ENCODE data around the gene CTSA. TPM values are rescaled to one million over a fixed set of nuclear protein-coding genes. Genes with fewer than 3 reads are reported as not detected.
A peak's percentile ranks its signal among the peaks of the same experiment; 100 is the strongest.

Gene CTSA
- total RNA-seq, 1 donor from 2014 or later = 23.0 TPM

DNA sequence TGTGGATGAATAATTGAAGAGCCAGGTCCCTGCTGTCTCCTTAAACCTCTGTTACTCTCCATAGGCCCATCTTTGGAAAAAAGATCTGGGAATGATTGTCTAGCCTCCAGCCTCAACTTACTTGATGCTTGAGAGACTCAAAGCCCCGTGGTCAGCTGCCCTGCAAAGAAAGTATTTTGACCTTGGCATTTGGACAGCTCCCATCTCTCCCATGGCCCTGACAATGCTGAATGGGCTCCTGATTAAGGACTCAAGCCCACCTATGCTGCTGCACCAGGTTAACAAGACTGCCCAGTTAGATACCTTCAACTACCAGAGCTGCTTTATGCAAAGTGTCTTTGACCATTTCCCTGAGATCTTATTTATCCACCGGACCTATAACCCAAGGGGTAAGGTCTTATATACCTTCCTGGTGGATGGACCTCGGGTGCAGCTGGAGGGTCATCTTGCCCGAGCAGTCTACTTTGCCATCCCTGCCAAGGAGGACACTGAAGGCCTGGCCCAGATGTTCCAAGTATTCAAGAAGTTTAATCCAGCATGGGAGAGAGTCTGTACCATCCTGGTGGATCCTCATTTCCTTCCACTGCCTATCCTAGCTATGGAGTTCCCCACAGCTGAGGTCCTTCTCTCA, 8.6 kb upstream of the CTSA start:
- H3K27ac ChIP-seq (ENCODE audit: low read depth, low read length) = no peak overlapping the region
- H3K9me3 ChIP-seq (ENCODE audit: control insufficient read depth in 3 of 3, low read length in 3 of 3) = no peaks in the 10 kb centered on the region
- H3K4me3 ChIP-seq (ENCODE audit: low read length in 3 of 3) = no peak overlapping the region
- H3K9ac ChIP-seq (ENCODE audit: low read depth in 1 of 3, low read length in 3 of 3) = peak overlapping the region in 1 of 3 donors; percentile 8
- peaks cover 28 to 38% (median 37%) of the 10 kb centered on the region in 3 donors for H3K36me3 ChIP-seq (ENCODE audit: control insufficient read depth in 3 of 3, insufficient read depth in 3 of 3, low read length in 3 of 3)
- H3K27me3 ChIP-seq (ENCODE audit: control insufficient read depth in 3 of 3, insufficient read depth in 3 of 3, low read length in 3 of 3) = no peaks in the 10 kb centered on the region
- peaks cover 20 to 34% (median 23%) of the 10 kb centered on the region in 3 donors for H3K4me1 ChIP-seq (ENCODE audit: control insufficient read depth in 3 of 3, insufficient read depth in 3 of 3, low read length in 3 of 3)

DNA sequence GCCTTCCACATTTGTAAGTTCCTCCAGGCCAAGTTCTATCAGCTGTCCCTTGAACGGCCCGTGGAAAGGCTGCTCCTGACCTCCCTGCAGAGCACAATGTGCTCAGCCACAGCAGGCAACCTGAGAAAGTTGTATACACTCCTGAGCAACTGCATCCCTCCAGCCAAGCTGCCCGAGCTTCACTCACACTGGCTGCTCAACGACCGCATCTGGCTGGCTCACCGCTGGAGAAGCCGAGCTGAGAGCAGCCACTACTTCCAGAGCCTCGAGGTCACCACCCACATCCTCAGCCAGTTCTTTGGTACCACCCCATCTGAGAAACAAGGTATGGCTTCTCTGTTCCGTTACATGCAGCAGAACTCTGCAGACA, 8.1 kb upstream of the CTSA start:
- H3K9ac ChIP-seq (ENCODE audit: low read depth in 1 of 3, low read length in 3 of 3) = peak overlapping the region in 1 of 3 donors; percentile 8
- no peak overlapping the region for H3K4me3 ChIP-seq (ENCODE audit: low read length in 3 of 3)
- no peaks in the 10 kb centered on the region for H3K27me3 ChIP-seq (ENCODE audit: control insufficient read depth in 3 of 3, insufficient read depth in 3 of 3, low read length in 3 of 3)
- no peaks in the 10 kb centered on the region for H3K9me3 ChIP-seq (ENCODE audit: control insufficient read depth in 3 of 3, low read length in 3 of 3)
- H3K27ac ChIP-seq (ENCODE audit: low read depth, low read length) = no peak overlapping the region
- peaks cover 27 to 37% (median 33%) of the 10 kb centered on the region in 3 donors for H3K36me3 ChIP-seq (ENCODE audit: control insufficient read depth in 3 of 3, insufficient read depth in 3 of 3, low read length in 3 of 3)
- peaks cover 20 to 34% (median 25%) of the 10 kb centered on the region in 3 donors for H3K4me1 ChIP-seq (ENCODE audit: control insufficient read depth in 3 of 3, insufficient read depth in 3 of 3, low read length in 3 of 3)

DNA sequence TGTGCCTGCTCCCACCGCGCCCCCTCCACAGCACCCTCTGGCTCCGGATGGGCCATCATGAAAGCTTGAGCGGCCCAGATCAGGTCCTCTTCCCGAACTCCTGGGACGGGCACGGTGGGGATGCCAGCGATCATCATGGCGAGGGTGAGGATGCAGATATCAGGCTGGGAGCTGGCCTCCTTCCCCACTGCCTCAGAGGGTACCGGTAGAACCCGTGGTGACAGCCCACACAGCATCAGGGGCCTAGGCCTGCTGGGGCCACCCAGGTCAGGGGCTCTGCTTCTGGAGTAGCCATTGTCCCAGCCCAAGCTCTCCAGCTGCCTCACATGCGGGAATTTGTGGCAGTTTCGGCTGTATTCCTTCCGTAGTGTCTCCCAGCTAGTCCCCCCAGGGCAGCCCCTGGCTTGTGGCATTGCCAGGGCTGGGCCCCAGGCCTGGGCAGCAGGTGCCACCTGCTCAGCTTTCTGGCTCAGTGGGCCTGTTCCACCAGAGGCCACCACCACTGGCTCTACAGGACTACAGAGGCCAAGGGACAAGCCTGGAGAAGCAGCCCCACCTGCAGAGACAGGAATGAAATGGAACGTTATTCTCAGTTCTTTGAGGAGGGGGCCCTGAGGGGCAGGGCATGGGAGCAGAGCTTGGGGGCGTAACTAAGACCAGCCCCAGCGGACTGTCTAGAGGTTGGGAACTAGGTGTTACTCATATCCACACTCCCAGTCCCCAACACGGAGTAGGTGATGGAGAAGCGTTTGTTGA, 4.4 kb upstream of the CTSA start:
- H3K4me3 ChIP-seq (ENCODE audit: low read length in 3 of 3) = no peak overlapping the region
- peaks cover 27 to 39% (median 35%) of the 10 kb centered on the region in 3 donors for H3K36me3 ChIP-seq (ENCODE audit: control insufficient read depth in 3 of 3, insufficient read depth in 3 of 3, low read length in 3 of 3)
- no peak overlapping the region for H3K27ac ChIP-seq (ENCODE audit: low read depth, low read length)
- H3K4me1 ChIP-seq (ENCODE audit: control insufficient read depth in 3 of 3, insufficient read depth in 3 of 3, low read length in 3 of 3) = peaks cover 36 to 56% (median 43%) of the 10 kb centered on the region in 3 donors
- no peaks in the 10 kb centered on the region for H3K27me3 ChIP-seq (ENCODE audit: control insufficient read depth in 3 of 3, insufficient read depth in 3 of 3, low read length in 3 of 3)
- H3K9ac ChIP-seq (ENCODE audit: low read depth in 1 of 3, low read length in 3 of 3) = no peak overlapping the region
- no peaks in the 10 kb centered on the region for H3K9me3 ChIP-seq (ENCODE audit: control insufficient read depth in 3 of 3, low read length in 3 of 3)

DNA sequence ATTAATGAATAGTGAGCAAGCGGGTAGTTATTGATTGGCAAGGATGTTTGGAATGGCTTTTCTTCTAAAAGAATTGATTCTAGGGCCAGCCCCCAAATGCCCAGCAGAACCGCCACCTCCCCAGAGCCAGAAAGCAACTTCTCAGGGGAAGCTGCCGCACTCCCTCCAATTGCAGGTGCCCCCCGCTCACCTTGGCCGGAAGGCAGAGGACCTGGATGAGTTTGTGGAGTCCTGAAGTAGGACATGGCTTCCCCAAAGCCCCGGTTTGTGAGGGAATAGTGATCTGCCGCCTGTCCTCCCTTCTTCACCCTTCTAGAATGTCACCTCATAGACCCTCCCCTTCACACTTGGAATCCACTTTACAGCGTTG, 3.8 kb upstream of the CTSA start, which contains the start of gene SPATA25:
Gene SPATA25 (minus strand): TSS at position 277 of the 370 bp plus-strand sequence. CDS start 32 bp downstream, at position 245.
- no peaks in the 10 kb centered on the region for H3K27me3 ChIP-seq (ENCODE audit: control insufficient read depth in 3 of 3, insufficient read depth in 3 of 3, low read length in 3 of 3)
- H3K27ac ChIP-seq (ENCODE audit: low read depth, low read length) = no peak within 1 kb of the TSS
- H3K4me3 ChIP-seq (ENCODE audit: low read length in 3 of 3) = no peak within 1 kb of the TSS
- H3K9me3 ChIP-seq (ENCODE audit: control insufficient read depth in 3 of 3, low read length in 3 of 3) = no peaks in the 10 kb centered on the region
- peaks cover 38 to 61% (median 48%) of the 10 kb centered on the region in 3 donors for H3K4me1 ChIP-seq (ENCODE audit: control insufficient read depth in 3 of 3, insufficient read depth in 3 of 3, low read length in 3 of 3)
- peak within 1 kb of the TSS in 2 of 3 donors; percentile 13 to 60 for H3K9ac ChIP-seq (ENCODE audit: low read depth in 1 of 3, low read length in 3 of 3)
- peaks cover 27 to 39% (median 38%) of the 10 kb centered on the region in 3 donors for H3K36me3 ChIP-seq (ENCODE audit: control insufficient read depth in 3 of 3, insufficient read depth in 3 of 3, low read length in 3 of 3)

DNA sequence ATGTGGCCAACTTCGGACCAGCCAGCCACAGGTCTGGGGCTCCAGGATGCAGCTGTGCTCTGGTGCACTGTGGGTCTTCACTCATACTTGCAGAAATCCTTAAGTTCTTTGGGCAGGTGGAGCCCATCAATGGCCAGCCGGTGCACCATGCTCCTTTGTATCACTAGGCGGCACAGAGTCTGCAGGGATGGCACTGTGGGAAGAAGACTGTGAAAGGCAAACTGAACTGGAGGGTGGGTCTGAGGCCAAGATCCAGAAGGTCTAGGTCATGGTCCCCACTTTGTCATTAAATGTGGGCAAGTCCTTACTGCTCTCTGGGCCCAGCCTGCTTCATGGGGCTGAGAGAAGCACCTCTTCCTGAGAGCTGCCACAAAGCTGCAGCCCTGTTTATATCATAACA, 2.5 kb upstream of the CTSA start:
- Histone ChIP-seq H3K27ac (ENCODE audit: low read depth, low read length) (no peak overlapping the region), H3K9ac (ENCODE audit: low read depth in 1 of 3, low read length in 3 of 3) (peak overlapping the region in 2 of 3 donors; percentile 13 to 60), H3K36me3 (ENCODE audit: control insufficient read depth in 3 of 3, insufficient read depth in 3 of 3, low read length in 3 of 3) (peaks cover 27 to 38% (median 33%) of the 10 kb centered on the region in 3 donors)

DNA sequence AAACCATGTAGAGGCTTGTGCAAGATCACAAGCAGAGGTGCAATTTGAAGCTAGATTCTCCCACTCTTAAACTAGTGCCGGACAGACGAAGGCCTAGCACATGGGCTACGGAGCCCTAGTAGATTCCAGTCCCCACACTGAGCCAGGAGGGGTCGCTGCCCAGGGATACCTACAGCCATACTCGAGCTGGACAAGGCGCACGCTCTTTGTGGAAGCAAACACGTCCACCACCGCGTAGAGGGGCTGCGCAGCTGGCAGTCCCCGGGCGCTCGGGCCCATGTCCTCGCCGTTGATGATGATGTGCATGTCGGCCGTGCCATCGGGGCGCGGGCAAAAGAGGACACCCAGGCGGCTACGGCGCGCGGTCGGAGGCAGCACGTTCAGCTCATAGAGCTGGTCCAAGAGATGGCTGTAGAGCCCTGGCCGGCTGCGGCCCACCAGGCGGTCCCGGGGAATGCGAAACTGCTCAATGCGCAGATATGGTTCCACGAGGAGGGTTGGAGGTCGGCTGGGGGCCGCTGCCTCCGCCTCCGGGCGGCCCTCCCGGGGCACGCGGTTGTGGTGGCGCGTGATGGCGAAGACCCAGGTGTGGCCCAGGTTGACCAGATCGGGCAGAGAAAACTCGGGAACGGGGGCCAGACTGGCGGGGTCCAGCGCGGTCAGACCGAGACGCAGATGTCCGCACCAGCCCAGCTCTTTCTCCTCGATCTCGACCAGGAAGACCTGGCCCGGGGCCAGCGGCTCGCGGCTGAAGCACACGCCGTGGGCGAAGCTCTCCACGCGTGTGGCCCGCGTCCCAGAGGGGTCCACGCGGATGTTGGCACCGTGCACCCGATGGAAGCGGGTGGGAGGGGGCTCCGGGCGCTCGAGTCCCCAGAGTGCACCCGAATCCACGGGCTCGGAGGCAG, 804 bp upstream of the CTSA start:
- H3K4me3 ChIP-seq (ENCODE audit: low read length in 3 of 3) = peak overlapping the region; percentile 75 to 92 (median 90)
- no peaks in the 10 kb centered on the region for H3K27me3 ChIP-seq (ENCODE audit: control insufficient read depth in 3 of 3, insufficient read depth in 3 of 3, low read length in 3 of 3)
- peaks cover 36 to 51% (median 46%) of the 10 kb centered on the region in 3 donors for H3K4me1 ChIP-seq (ENCODE audit: control insufficient read depth in 3 of 3, insufficient read depth in 3 of 3, low read length in 3 of 3)
- peak overlapping the region; percentile 87 for H3K27ac ChIP-seq (ENCODE audit: low read depth, low read length)
- peak overlapping the region; percentile 86 to 94 (median 89) for H3K9ac ChIP-seq (ENCODE audit: low read depth in 1 of 3, low read length in 3 of 3)
- peaks cover 40 to 49% (median 45%) of the 10 kb centered on the region in 3 donors for H3K36me3 ChIP-seq (ENCODE audit: control insufficient read depth in 3 of 3, insufficient read depth in 3 of 3, low read length in 3 of 3)
- H3K9me3 ChIP-seq (ENCODE audit: control insufficient read depth in 3 of 3, low read length in 3 of 3) = no peaks in the 10 kb centered on the region

More for the DNA sequence above, 2.5 kb upstream of the CTSA start:
- no peaks in the 10 kb centered on the region for H3K27me3 ChIP-seq (ENCODE audit: control insufficient read depth in 3 of 3, insufficient read depth in 3 of 3, low read length in 3 of 3)
- no peaks in the 10 kb centered on the region for H3K9me3 ChIP-seq (ENCODE audit: control insufficient read depth in 3 of 3, low read length in 3 of 3)
- peaks cover 40 to 60% (median 47%) of the 10 kb centered on the region in 3 donors for H3K4me1 ChIP-seq (ENCODE audit: control insufficient read depth in 3 of 3, insufficient read depth in 3 of 3, low read length in 3 of 3)
- H3K4me3 ChIP-seq (ENCODE audit: low read length in 3 of 3) = peak overlapping the region in 2 of 3 donors; percentile 4 to 45

DNA sequence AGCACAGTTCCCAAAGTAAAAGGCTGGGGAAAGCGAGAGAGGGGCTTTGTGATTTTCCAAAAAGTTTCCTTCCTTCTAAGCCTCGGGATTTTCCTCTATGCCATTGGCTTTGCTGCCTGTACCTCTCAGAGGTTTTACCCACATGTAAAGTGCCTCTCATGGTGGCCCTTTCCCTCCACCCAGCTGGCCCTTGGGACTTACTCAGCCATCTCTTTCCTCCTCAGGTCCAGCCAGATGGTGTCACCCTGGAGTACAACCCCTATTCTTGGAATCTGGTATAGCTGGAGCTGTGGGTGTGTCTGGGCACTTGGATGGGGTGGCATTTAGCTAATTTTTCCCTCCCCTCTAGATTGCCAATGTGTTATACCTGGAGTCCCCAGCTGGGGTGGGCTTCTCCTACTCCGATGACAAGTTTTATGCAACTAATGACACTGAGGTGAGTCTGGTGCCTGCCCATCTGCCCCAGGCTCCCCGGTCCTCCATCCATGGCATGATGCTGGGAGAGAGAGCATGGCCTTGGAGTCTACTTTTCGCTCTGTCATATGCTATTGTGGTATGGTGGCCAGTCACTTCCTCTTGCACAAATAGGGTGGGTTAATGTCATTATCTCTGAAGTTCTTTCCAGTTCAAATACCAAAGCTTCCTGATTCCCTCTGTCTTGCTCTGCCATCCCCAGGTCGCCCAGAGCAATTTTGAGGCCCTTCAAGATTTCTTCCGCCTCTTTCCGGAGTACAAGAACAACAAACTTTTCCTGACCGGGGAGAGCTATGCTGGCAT, 1.1 kb downstream of the CTSA start:
- peak overlapping the region; percentile 75 to 92 (median 90) for H3K4me3 ChIP-seq (ENCODE audit: low read length in 3 of 3)
- peak overlapping the region; percentile 86 to 94 (median 89) for H3K9ac ChIP-seq (ENCODE audit: low read depth in 1 of 3, low read length in 3 of 3)
- H3K4me1 ChIP-seq (ENCODE audit: control insufficient read depth in 3 of 3, insufficient read depth in 3 of 3, low read length in 3 of 3) = peaks cover 36 to 46% (median 42%) of the 10 kb centered on the region in 3 donors
- no peaks in the 10 kb centered on the region for H3K9me3 ChIP-seq (ENCODE audit: control insufficient read depth in 3 of 3, low read length in 3 of 3)
- H3K36me3 ChIP-seq (ENCODE audit: control insufficient read depth in 3 of 3, insufficient read depth in 3 of 3, low read length in 3 of 3) = peaks cover 47 to 55% (median 51%) of the 10 kb centered on the region in 3 donors
- no peaks in the 10 kb centered on the region for H3K27me3 ChIP-seq (ENCODE audit: control insufficient read depth in 3 of 3, insufficient read depth in 3 of 3, low read length in 3 of 3)
- H3K27ac ChIP-seq (ENCODE audit: low read depth, low read length) = peak overlapping the region; percentile 87

DNA sequence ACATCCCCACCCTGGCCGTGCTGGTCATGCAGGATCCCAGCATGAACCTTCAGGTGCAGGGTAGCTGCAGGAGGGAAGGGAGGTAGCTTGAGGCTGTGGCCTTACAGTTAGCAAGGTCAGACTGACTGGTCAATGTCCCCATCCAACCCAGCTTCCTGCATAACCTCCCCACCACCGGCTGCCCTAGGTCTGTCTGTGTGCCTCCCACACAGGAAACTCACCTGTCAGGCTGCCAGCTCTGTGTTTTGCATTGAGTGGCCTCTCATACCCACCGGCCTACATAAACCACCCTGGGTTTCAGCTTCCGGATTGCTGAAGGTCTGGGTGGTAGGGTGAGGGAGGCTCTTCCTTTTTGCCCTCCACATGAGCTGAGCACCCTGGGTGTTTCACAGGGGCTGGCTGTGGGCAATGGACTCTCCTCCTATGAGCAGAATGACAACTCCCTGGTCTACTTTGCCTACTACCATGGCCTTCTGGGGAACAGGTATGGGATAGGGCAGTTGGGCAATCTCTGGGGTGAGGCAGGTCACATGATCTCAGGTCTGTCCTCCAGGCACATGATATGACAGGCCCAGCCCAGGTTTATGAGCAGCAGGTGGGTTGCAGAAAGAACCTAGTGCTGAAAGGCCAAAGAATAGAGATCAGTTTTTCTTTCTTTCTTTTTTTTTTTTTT, 1.8 kb downstream of the CTSA start:
- H3K36me3 ChIP-seq (ENCODE audit: control insufficient read depth in 3 of 3, insufficient read depth in 3 of 3, low read length in 3 of 3) = peaks cover 51 to 55% (median 51%) of the 10 kb centered on the region in 3 donors
- H3K9me3 ChIP-seq (ENCODE audit: control insufficient read depth in 3 of 3, low read length in 3 of 3) = no peaks in the 10 kb centered on the region
- H3K4me3 ChIP-seq (ENCODE audit: low read length in 3 of 3) = no peak overlapping the region
- no peak overlapping the region for H3K27ac ChIP-seq (ENCODE audit: low read depth, low read length)
- peaks cover 36 to 46% (median 38%) of the 10 kb centered on the region in 3 donors for H3K4me1 ChIP-seq (ENCODE audit: control insufficient read depth in 3 of 3, insufficient read depth in 3 of 3, low read length in 3 of 3)
- no peaks in the 10 kb centered on the region for H3K27me3 ChIP-seq (ENCODE audit: control insufficient read depth in 3 of 3, insufficient read depth in 3 of 3, low read length in 3 of 3)
- H3K9ac ChIP-seq (ENCODE audit: low read depth in 1 of 3, low read length in 3 of 3) = no peak overlapping the region

Measured in skeletal muscle tissue (tissue), 4 donors.